Thyroid gland (tissue), 4 donors: ENCODE results near the gene ZNF630.

Source experiments
- CTCF ChIP-seq, 6 experiments: fragments of 200-600 bp in 3 of 6; fragments of 450-650 bp in 3 of 6; sonication (generic) in 3 of 6; IDR thresholded peaks; one replicate each; pipeline ENCODE4 v1.5.1; 2016 to 2019; ENCODE audit warnings: antibody characterized with exemption in 6 of 6, mild to moderate bottlenecking in 2 of 6, inconsistent platforms in 1 of 6, moderate library complexity in 1 of 6
- POLR2A ChIP-seq, 2 donors: fragments of 450-650 bp; IDR thresholded peaks; one replicate each; pipeline ENCODE4 v1.6.1; 2017; ENCODE audit warnings: antibody characterized with exemption in 2 of 2, mild to moderate bottlenecking in 2 of 2, moderate library complexity in 1 of 2

GRCh38 chrX:48102874-48103374, 31.5 kb upstream of the ZNF630 start:
- TF ChIP-seq CTCF (IDR thresholded peaks at IDR 0.05) (no peak), POLR2A (IDR thresholded peaks at IDR 0.05) (no peak)
